Measurements from ENCODE around the gene SCP2D1.

DNA sequence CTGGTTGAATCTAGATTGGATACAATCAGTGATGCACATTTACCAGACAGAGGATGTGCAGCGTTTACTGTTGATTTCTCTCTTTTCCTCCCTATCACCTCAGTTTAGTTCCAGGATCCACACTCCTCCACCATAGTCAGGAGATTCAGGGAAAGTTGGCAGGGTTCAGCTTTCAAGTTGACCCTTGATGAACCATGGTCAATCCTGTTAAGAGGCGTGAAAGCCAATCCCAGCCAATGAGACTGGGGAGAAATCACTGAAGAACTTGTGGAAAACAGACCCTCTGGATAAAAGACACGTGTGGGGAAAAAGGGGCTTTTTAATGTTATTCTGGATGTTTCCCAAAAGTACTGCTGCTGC lies 19.2 kb upstream of the SCP2D1 start:
- TF ChIP-seq POLR2A (IDR thresholded peaks at IDR 0.05) (no peak), POLR2AphosphoS5 (IDR thresholded peaks at IDR 0.05) (no peak), EP300 (IDR thresholded peaks at IDR 0.05) (no peak)
- TF ChIP-seq, protein P1, sequence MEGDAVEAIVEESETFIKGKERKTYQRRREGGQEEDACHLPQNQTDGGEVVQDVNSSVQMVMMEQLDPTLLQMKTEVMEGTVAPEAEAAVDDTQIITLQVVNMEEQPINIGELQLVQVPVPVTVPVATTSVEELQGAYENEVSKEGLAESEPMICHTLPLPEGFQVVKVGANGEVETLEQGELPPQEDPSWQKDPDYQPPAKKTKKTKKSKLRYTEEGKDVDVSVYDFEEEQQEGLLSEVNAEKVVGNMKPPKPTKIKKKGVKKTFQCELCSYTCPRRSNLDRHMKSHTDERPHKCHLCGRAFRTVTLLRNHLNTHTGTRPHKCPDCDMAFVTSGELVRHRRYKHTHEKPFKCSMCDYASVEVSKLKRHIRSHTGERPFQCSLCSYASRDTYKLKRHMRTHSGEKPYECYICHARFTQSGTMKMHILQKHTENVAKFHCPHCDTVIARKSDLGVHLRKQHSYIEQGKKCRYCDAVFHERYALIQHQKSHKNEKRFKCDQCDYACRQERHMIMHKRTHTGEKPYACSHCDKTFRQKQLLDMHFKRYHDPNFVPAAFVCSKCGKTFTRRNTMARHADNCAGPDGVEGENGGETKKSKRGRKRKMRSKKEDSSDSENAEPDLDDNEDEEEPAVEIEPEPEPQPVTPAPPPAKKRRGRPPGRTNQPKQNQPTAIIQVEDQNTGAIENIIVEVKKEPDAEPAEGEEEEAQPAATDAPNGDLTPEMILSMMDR (IDR thresholded peaks at IDR 0.05): no peak
